Muscle layer of duodenum (tissue), 2 donors: Measurements from ENCODE around the gene PTPRN2.
"Not testable (repeated sequence)": the region's sequence is repeated elsewhere in the genome, so short reads cannot be mapped to it uniquely, and the experiment has no call there.

ENCODE experiments used
- H3K27ac ChIP-seq: one replicate; pipeline ENCODE4 v1.7.0; 2013; ENCODE audit warnings: mild to moderate bottlenecking, low read length
- H3K27me3 ChIP-seq: one replicate; pipeline ENCODE4 v1.7.0; 2013; ENCODE audit warnings: low read depth, mild to moderate bottlenecking, control low read depth, low read length
- H3K36me3 ChIP-seq, 2 donors: one replicate each; pipeline ENCODE4 v1.7.0; 2013; ENCODE audit warnings: low read length in 2 of 2, control low read depth in 1 of 2, mild to moderate bottlenecking in 1 of 2; ENCODE audit not compliant: insufficient read depth in 2 of 2, control insufficient read depth in 1 of 2
- H3K4me1 ChIP-seq, 2 donors: one replicate each; pipeline ENCODE4 v1.7.0; 2013; ENCODE audit warnings: low read length in 2 of 2, mild to moderate bottlenecking in 2 of 2, control low read depth in 1 of 2, moderate library complexity in 1 of 2; ENCODE audit not compliant: insufficient read depth in 2 of 2, control insufficient read depth in 1 of 2
- H3K4me3 ChIP-seq, 2 donors: one replicate each; pipeline ENCODE4 v1.7.0; 2013; ENCODE audit warnings: low read length in 2 of 2, low read depth in 1 of 2, mild to moderate bottlenecking in 1 of 2
- H3K9me3 ChIP-seq, 2 donors: one replicate each; pipeline ENCODE4 v1.7.0; 2013; ENCODE audit warnings: low read length in 2 of 2, control low read depth in 1 of 2, mild to moderate bottlenecking in 1 of 2; ENCODE audit not compliant: control insufficient read depth in 1 of 2
- donor health status: healthy.

The PTPRN2 gene

GRCh38 chr7:158425676-158426075, 161.9 kb downstream of the PTPRN2 start:
- H3K9me3 ChIP-seq, H3K4me1 ChIP-seq, H3K27ac ChIP-seq: not testable (repeated sequence)

GRCh38 chr7:158424531-158424930, 163.1 kb downstream of the PTPRN2 start:
- H3K27me3 ChIP-seq: no peaks in the 10 kb centered on the region
- no peaks in the 10 kb centered on the region for H3K36me3 ChIP-seq
- H3K27ac ChIP-seq: no peak overlapping the region
- H3K4me1 ChIP-seq: no peaks in the 10 kb centered on the region
- no peaks in the 10 kb centered on the region for H3K9me3 ChIP-seq
- no peak overlapping the region for H3K4me3 ChIP-seq

More at GRCh38 chr7:158425676-158426075, 161.9 kb downstream of the PTPRN2 start:
- H3K4me3 ChIP-seq, H3K27me3 ChIP-seq, H3K36me3 ChIP-seq: not testable (repeated sequence)

- Histone ChIP-seq H3K4me1 (no peaks in the 10 kb centered on the region), H3K9me3 (no peaks in the 10 kb centered on the region), H3K27me3 (no peaks in the 10 kb centered on the region), H3K4me3 (no peak overlapping the region), H3K27ac (no peak overlapping the region), H3K36me3 (no peaks in the 10 kb centered on the region)
Measured at GRCh38 chr7:158424011-158424410, 163.6 kb downstream of the PTPRN2 start.

- H3K9me3 ChIP-seq: no peaks in the 10 kb centered on the region
- no peaks in the 10 kb centered on the region for H3K27me3 ChIP-seq
- H3K27ac ChIP-seq: no peak overlapping the region
- H3K36me3 ChIP-seq: no peaks in the 10 kb centered on the region
- no peaks in the 10 kb centered on the region for H3K4me1 ChIP-seq
- no peak overlapping the region for H3K4me3 ChIP-seq
Measured at GRCh38 chr7:158422887-158423560, 164.6 kb downstream of the PTPRN2 start.

- Histone ChIP-seq H3K4me3 (no peak overlapping the region), H3K36me3 (no peaks in the 10 kb centered on the region), H3K4me1 (no peaks in the 10 kb centered on the region), H3K27ac (no peak overlapping the region), H3K9me3 (no peaks in the 10 kb centered on the region), H3K27me3 (no peaks in the 10 kb centered on the region)
Measured at GRCh38 chr7:158422196-158422886, 165.3 kb downstream of the PTPRN2 start.

GRCh38 chr7:158421361-158421760, 166.3 kb downstream of the PTPRN2 start:
- Histone ChIP-seq H3K4me1 (no peaks in the 10 kb centered on the region), H3K9me3 (no peaks in the 10 kb centered on the region), H3K27me3 (no peaks in the 10 kb centered on the region), H3K27ac (no peak overlapping the region), H3K36me3 (no peaks in the 10 kb centered on the region), H3K4me3 (no peak overlapping the region)

- no peak overlapping the region for H3K4me3 ChIP-seq
- H3K36me3 ChIP-seq: no peaks in the 10 kb centered on the region
- no peaks in the 10 kb centered on the region for H3K4me1 ChIP-seq
- H3K9me3 ChIP-seq: no peaks in the 10 kb centered on the region
- no peak overlapping the region for H3K27ac ChIP-seq
- no peaks in the 10 kb centered on the region for H3K27me3 ChIP-seq
Measured at GRCh38 chr7:158420591-158421340, 166.9 kb downstream of the PTPRN2 start.

- H3K9me3 ChIP-seq: no peaks in the 10 kb centered on the region
- no peak overlapping the region for H3K4me3 ChIP-seq
- H3K36me3 ChIP-seq: no peaks in the 10 kb centered on the region
- H3K27ac ChIP-seq: no peak overlapping the region
- H3K4me1 ChIP-seq: no peaks in the 10 kb centered on the region
- no peaks in the 10 kb centered on the region for H3K27me3 ChIP-seq
Measured at GRCh38 chr7:158419238-158419785, 168.3 kb downstream of the PTPRN2 start.

GRCh38 chr7:158418395-158418794, 169.2 kb downstream of the PTPRN2 start:
- H3K9me3 ChIP-seq, H3K4me1 ChIP-seq, H3K36me3 ChIP-seq, H3K27me3 ChIP-seq, H3K27ac ChIP-seq, H3K4me3 ChIP-seq: not testable (repeated sequence)

- Histone ChIP-seq H3K9me3 (no peaks in the 10 kb centered on the region), H3K4me1 (no peaks in the 10 kb centered on the region), H3K36me3 (no peaks in the 10 kb centered on the region), H3K4me3 (no peak overlapping the region), H3K27ac (no peak overlapping the region), H3K27me3 (no peaks in the 10 kb centered on the region)
Measured at GRCh38 chr7:158416283-158416933, 171.2 kb downstream of the PTPRN2 start.

- Histone ChIP-seq H3K4me3 (no peak overlapping the region), H3K27ac (no peak overlapping the region), H3K36me3 (no peaks in the 10 kb centered on the region), H3K27me3 (no peaks in the 10 kb centered on the region), H3K9me3 (no peaks in the 10 kb centered on the region), H3K4me1 (no peaks in the 10 kb centered on the region)
Measured at GRCh38 chr7:158415316-158415715, 172.3 kb downstream of the PTPRN2 start.
